HepG2 (cell line): ENCODE measurements around the gene ST6GALNAC6. TPM values are rescaled to one million over a fixed set of nuclear protein-coding genes. Genes with fewer than 3 reads are reported as not detected.

Experiments
- ATRX ChIP-seq: sonication (generic); formaldehyde crosslinking; IDR thresholded peaks from 2 replicates; pipeline ENCODE4 v1.4.0; 2020; ENCODE audit warnings: missing genetic modification reagents, borderline replicate concordance
- EED ChIP-seq: sonication (generic); formaldehyde crosslinking; IDR thresholded peaks from 2 replicates; pipeline ENCODE4 v1.5.0; 2020; ENCODE audit warnings: mild to moderate bottlenecking, missing genetic modification reagents
- ETV6 ChIP-seq: sonication (generic); formaldehyde crosslinking; conservative IDR thresholded peaks from 2 replicates; pipeline ENCODE4 v1.4.0; 2020; ENCODE audit warnings: missing genetic modification reagents
- FOXA3 ChIP-seq: IDR thresholded peaks from 2 replicates; pipeline ENCODE4 v1.6.1; 2016; ENCODE audit warnings: missing genetic modification reagents, missing compliant biosample characterization
- GPN1 ChIP-seq: sonication (generic); formaldehyde crosslinking; IDR thresholded peaks from 2 replicates; pipeline ENCODE4 v1.5.1; 2020; ENCODE audit warnings: missing genetic modification reagents, borderline replicate concordance
- HHEX ChIP-seq: IDR thresholded peaks from 2 replicates; pipeline ENCODE4 v1.6.1; 2016; ENCODE audit warnings: control low read depth
- HNF4G ChIP-seq, 2 experiments: sonication (generic) in 1 of 2; formaldehyde crosslinking in 1 of 2; IDR thresholded peaks; 2 replicates each; pipeline versions ENCODE4 v1.4.0 to v1.6.1; 2011 to 2020; ENCODE audit warnings: borderline replicate concordance in 2 of 2, low read depth in 2 of 2, mild to moderate bottlenecking in 2 of 2, low read length in 1 of 2, missing genetic modification reagents in 1 of 2, moderate library complexity in 1 of 2
- NCOR1 ChIP-seq: fragments of 200-600 bp; sonication (generic); IDR thresholded peaks from 2 replicates; pipeline ENCODE4 v1.7.0; 2017; ENCODE audit warnings: antibody characterized with exemption, low read length, borderline replicate concordance
- NFE2L2 ChIP-seq: fragments of 150-350 bp; IDR thresholded peaks from 2 replicates; pipeline ENCODE4 v1.6.1; 2014; ENCODE audit warnings: low read length
- POLR2AphosphoS2 ChIP-seq: IDR thresholded peaks from 2 replicates; pipeline ENCODE4 v1.6.1; 2011; ENCODE audit warnings: low read depth, low read length, improper control_type of control experiment
- POLR2G ChIP-seq: fragments of 200-400 bp; formaldehyde crosslinking; IDR thresholded peaks from 2 replicates; pipeline ENCODE4 v1.6.1; 2018; ENCODE audit warnings: mild to moderate bottlenecking, low read depth, low read length, moderate library complexity
- ZBTB21 ChIP-seq: sonication (generic); formaldehyde crosslinking; IDR thresholded peaks from 2 replicates; pipeline ENCODE4 v1.4.0; 2020; ENCODE audit warnings: missing genetic modification reagents
- ZNF296 ChIP-seq: sonication (generic); formaldehyde crosslinking; conservative IDR thresholded peaks from 2 replicates; pipeline ENCODE4 v1.5.0; 2020; ENCODE audit warnings: mild to moderate bottlenecking, missing genetic modification reagents
- ZNF703 ChIP-seq: sonication (generic); formaldehyde crosslinking; IDR thresholded peaks from 2 replicates; pipeline ENCODE4 v1.5.1; 2020; ENCODE audit warnings: missing genetic modification reagents, mild to moderate bottlenecking, moderate library complexity, borderline replicate concordance
- ZNF766 ChIP-seq: sonication (generic); formaldehyde crosslinking; IDR thresholded peaks from 2 replicates; pipeline ENCODE4 v1.5.0; 2020; ENCODE audit warnings: missing genetic modification reagents, borderline replicate concordance
- ZNF883 ChIP-seq: sonication (generic); formaldehyde crosslinking; IDR thresholded peaks from 2 replicates; pipeline ENCODE4 v1.5.1; 2020; ENCODE audit warnings: mild to moderate bottlenecking, missing genetic modification reagents; ENCODE audit errors: not compliant biosample characterization
- polyA plus RNA-seq, 8 experiments: library from polyadenylated mRNA; depleted of rRNA in 3 of 8; stranded (reverse) in 7 of 8; unstranded in 1 of 8; fragments of >200 nt; fragmentation: Illumina TruSeq in 4 of 8; extraction: Trizol in 4 of 8; gene quantifications; 2 replicates each; pipeline versions ENCODE4 v1.2.1 to v1.2.3, GENCODE V29; 2011 to 2016; ENCODE audit warnings: low read depth in 4 of 8, missing spikeins in 1 of 8, mixed read lengths in 1 of 8; ENCODE audit not compliant: insufficient read depth in 1 of 8
- total RNA-seq, 5 experiments: library from RNA; depleted of rRNA; stranded (reverse); fragments of >200 nt; fragmentation: Illumina TruSeq; extraction: Trizol; gene quantifications; 2 replicates each; pipeline ENCODE4 v1.2.3, GENCODE V29; 2016; ENCODE audit warnings: low read depth in 1 of 5
- TF ChIP-seq, protein P1 (sequence below): IDR thresholded peaks from 2 replicates; pipeline ENCODE4 v1.6.1; 2016; ENCODE audit warnings: missing compliant biosample characterization, missing genetic modification reagents, borderline replicate concordance
- TF ChIP-seq, protein P2 (sequence below): sonication (generic); formaldehyde crosslinking; IDR thresholded peaks from 2 replicates; pipeline ENCODE4 v1.5.0; 2020; ENCODE audit warnings: missing genetic modification reagents, mild to moderate bottlenecking, borderline replicate concordance
- TF ChIP-seq, protein P3 (sequence below): sonication (generic); formaldehyde crosslinking; IDR thresholded peaks from 2 replicates; pipeline ENCODE4 v1.5.0; 2020; ENCODE audit warnings: mild to moderate bottlenecking, low read depth, missing genetic modification reagents, borderline replicate concordance
- TF ChIP-seq, protein P4 (sequence below): sonication (generic); formaldehyde crosslinking; IDR thresholded peaks from 2 replicates; pipeline ENCODE4 v1.9.0; 2021; ENCODE audit warnings: missing genetic modification reagents, mild to moderate bottlenecking, borderline replicate concordance
- TF ChIP-seq, protein P5 (sequence below): sonication (generic); formaldehyde crosslinking; IDR thresholded peaks from 2 replicates; pipeline ENCODE4 v1.4.0; 2020; ENCODE audit warnings: low read depth, mild to moderate bottlenecking, missing genetic modification reagents
- TF ChIP-seq, protein P6 (sequence below): IDR thresholded peaks from 2 replicates; pipeline ENCODE4 v1.6.1; 2016; ENCODE audit warnings: mild to moderate bottlenecking, missing biosample characterization, missing genetic modification reagents

ST6GALNAC6 gene
- total and polyA plus RNA-seq, 2 of the 13 experiments (the other 11 are each of a cell fraction or from before 2014, with no cell fraction given) = 18.5 to 65.4 TPM

DNA sequence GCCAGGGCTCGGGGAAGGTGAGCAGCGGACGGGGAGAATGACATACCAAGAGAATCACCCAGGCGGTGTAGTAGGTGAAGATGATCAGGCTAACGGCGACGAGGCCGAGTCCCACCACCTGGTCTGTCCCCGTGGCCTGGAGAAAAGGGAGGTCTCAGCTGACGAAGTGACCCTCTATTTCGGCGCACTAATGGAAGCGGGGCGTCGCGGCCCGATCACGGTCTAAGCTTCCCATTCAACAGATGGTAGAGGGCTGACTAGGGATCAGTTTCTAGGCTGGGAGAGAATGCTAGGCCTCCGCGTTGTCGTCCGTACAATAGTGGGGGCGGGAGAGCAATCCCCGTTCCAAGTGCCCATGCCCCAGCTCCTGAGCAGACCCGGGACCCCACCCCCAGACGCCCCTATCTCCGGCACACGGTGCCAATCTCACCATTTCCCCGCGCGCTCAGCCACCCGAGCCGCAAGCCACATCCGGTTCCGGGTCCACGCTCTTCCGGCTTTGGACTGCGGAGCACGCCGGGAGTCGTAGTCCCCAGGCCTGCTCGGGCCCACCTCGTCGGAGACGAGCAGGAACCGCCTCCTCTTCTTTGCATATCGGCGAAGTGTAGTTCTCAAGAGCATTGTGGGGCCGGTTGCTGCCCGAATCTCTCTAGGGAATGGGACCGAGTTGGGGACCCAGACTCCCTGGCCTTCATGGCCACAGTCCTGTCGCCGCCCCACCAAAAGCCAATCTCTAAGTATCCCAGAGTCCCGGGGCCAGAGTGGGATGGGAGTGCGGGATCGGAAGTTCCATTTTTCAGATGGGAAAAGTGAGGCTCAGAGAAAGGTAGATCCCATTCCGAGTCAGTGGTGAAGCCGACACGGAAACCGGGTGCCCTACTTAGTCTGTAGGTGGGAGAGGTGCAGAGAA, 38.2 kb upstream of the ST6GALNAC6 start, which contains the start of gene DPM2 (continued):
- TF ChIP-seq, protein P1, sequence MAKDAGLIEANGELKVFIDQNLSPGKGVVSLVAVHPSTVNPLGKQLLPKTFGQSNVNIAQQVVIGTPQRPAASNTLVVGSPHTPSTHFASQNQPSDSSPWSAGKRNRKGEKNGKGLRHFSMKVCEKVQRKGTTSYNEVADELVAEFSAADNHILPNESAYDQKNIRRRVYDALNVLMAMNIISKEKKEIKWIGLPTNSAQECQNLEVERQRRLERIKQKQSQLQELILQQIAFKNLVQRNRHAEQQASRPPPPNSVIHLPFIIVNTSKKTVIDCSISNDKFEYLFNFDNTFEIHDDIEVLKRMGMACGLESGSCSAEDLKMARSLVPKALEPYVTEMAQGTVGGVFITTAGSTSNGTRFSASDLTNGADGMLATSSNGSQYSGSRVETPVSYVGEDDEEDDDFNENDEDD = peak; percentile 83; the same call in 1 of the 2 replicates
- TF ChIP-seq POLR2AphosphoS2 (no peak), ETV6 (peak; percentile 85), NCOR1 (no peak), ZNF883 (CRISPR knock-in tag) (peak; percentile 17), FOXA3 (CRISPR knock-in tag) (0 out of 2 replicates have a peak, but pooled peaks have one; percentile 41), ZBTB21 (CRISPR knock-in tag) (no peak), ZNF703 (CRISPR knock-in tag) (no peak), NFE2L2 (no peak), ATRX (no peak), ZNF766 (CRISPR knock-in tag) (no peak), HHEX (CRISPR knock-in tag) (no peak), POLR2G (peak; percentile 89), ZNF296 (CRISPR knock-in tag) (no peak), GPN1 (CRISPR knock-in tag) (peak; percentile 34; the same call in 1 of the 2 replicates), EED (CRISPR knock-in tag) (peak; percentile 46; the same call in 1 of the 2 replicates), HNF4G (IDR thresholded peaks at IDR 0.05; ENCODE audit: borderline replicate concordance, low read depth, low read length) (no peak), HNF4G (CRISPR knock-in tag; IDR thresholded peaks at IDR 0.05; ENCODE audit: borderline replicate concordance, low read depth) (peak; percentile 14; the same call in 1 of the 2 replicates)
- TF ChIP-seq, protein P2, sequence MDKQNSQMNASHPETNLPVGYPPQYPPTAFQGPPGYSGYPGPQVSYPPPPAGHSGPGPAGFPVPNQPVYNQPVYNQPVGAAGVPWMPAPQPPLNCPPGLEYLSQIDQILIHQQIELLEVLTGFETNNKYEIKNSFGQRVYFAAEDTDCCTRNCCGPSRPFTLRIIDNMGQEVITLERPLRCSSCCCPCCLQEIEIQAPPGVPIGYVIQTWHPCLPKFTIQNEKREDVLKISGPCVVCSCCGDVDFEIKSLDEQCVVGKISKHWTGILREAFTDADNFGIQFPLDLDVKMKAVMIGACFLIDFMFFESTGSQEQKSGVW (CRISPR knock-in tag) = no peak
- TF ChIP-seq, protein P3, sequence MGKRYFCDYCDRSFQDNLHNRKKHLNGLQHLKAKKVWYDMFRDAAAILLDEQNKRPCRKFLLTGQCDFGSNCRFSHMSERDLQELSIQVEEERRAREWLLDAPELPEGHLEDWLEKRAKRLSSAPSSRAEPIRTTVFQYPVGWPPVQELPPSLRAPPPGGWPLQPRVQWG (CRISPR knock-in tag) = no peak
- TF ChIP-seq, protein P4, sequence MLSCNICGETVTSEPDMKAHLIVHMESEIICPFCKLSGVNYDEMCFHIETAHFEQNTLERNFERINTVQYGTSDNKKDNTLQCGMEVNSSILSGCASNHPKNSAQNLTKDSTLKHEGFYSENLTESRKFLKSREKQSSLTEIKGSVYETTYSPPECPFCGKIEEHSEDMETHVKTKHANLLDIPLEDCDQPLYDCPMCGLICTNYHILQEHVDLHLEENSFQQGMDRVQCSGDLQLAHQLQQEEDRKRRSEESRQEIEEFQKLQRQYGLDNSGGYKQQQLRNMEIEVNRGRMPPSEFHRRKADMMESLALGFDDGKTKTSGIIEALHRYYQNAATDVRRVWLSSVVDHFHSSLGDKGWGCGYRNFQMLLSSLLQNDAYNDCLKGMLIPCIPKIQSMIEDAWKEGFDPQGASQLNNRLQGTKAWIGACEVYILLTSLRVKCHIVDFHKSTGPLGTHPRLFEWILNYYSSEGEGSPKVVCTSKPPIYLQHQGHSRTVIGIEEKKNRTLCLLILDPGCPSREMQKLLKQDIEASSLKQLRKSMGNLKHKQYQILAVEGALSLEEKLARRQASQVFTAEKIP = no peak
- TF ChIP-seq, protein P5, sequence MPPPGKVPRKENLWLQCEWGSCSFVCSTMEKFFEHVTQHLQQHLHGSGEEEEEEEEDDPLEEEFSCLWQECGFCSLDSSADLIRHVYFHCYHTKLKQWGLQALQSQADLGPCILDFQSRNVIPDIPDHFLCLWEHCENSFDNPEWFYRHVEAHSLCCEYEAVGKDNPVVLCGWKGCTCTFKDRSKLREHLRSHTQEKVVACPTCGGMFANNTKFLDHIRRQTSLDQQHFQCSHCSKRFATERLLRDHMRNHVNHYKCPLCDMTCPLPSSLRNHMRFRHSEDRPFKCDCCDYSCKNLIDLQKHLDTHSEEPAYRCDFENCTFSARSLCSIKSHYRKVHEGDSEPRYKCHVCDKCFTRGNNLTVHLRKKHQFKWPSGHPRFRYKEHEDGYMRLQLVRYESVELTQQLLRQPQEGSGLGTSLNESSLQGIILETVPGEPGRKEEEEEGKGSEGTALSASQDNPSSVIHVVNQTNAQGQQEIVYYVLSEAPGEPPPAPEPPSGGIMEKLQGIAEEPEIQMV = no peak
- TF ChIP-seq, protein P6, sequence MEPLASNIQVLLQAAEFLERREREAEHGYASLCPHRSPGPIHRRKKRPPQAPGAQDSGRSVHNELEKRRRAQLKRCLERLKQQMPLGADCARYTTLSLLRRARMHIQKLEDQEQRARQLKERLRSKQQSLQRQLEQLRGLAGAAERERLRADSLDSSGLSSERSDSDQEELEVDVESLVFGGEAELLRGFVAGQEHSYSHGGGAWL (CRISPR knock-in tag) = no peak
